AG08395 (cell line): ENCODE measurements around the gene PAF1.
"Not testable (repeated sequence)": the region's sequence is repeated elsewhere in the genome, so short reads cannot be mapped to it uniquely, and the experiment has no call there.

ENCODE experiments used
- DNase-seq: peaks from one replicate; pipeline ENCODE4 v3.0.0; 2012; ENCODE audit warnings: mixed read lengths, low spot score

Gene PAF1

GRCh38 chr19:39382991-39383828, 7.7 kb downstream of the PAF1 start:
- DNase-seq: no peak

- no peak for DNase-seq
Observed at GRCh38 chr19:39381910-39382611, 8.8 kb downstream of the PAF1 start.

DNA sequence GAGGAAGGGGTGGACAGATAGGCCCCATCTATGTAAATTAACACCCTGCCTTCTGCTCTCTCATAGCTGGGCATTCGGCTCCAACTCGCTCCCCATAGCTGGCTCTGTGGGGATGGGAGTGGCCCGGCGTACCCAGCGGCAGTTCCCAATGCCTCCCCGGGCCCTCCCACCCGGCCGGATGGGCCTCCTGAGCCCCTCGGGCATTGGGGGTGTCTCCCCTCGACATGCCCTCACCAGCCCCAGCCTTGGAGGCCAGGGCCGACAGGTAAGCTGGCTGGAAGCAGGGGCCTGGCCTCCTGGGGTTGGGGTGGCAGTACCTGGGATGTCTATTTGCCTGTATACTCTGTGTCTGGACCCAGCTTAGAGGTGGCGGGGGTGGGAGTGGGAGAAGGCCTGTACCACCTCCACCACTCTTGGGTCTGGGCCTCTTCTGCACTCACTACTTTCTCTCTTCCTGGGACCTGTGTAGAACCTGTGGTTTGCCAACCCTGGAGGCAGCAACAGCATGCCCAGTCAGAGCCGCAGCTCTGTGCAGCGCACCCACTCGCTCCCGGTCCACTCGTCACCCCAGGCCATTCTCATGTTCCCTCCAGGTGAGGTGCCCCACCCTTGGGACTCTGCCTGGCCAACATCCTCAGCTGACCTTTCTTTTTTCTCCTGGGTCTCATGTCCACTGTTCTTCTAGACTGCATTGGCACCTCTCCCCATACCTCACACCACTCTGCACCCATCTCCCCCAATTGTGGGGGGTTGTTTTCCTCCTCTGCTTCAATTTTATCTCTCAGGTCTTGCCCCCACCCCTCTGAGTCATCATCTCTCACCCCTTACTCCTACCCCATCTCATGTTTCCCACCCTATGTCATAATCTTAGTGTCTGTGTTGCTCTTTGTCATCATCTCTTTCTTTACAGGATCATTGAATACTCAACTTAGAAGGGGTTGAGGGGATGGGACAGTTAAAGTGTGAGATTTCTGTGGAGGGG, 10.1 kb downstream of the PAF1 start:
- no peak for DNase-seq

GRCh38 chr19:39379865-39380396, 11.0 kb downstream of the PAF1 start:
- no peak for DNase-seq

- DNase-seq: not testable (repeated sequence)
Observed at GRCh38 chr19:39379366-39379765, 11.5 kb downstream of the PAF1 start.

- no peak for DNase-seq
Observed at GRCh38 chr19:39377373-39378362, 13.2 kb downstream of the PAF1 start.

- DNase-seq: no peak
Observed at GRCh38 chr19:39375929-39376328, 15.0 kb downstream of the PAF1 start.

DNA sequence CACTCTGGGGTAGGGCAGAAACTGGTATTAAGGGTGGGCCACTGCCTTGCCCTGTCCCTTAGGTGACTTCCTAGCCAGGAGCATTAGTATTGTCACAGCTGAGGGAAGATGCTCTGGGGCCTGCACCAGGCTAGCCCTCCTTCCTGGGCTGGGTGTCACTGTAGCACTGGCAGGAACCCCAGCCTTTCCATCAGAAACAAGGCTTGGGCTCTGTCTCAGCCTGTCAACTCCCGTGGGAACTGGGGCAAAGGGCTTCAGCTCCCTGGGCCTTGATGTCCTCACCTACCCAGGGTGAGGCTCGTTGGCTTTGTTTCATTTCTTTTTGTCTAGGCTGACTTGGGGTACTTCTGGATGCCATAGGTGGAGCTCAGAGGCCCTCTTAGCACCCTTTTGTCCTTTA, 18.0 kb downstream of the PAF1 start:
- peak; percentile 26 for DNase-seq

GRCh38 chr19:39372047-39372802, 18.7 kb downstream of the PAF1 start:
- DNase-seq: peak; percentile 98

- no peak for DNase-seq
Observed at GRCh38 chr19:39370735-39371134, 20.2 kb downstream of the PAF1 start.

DNA sequence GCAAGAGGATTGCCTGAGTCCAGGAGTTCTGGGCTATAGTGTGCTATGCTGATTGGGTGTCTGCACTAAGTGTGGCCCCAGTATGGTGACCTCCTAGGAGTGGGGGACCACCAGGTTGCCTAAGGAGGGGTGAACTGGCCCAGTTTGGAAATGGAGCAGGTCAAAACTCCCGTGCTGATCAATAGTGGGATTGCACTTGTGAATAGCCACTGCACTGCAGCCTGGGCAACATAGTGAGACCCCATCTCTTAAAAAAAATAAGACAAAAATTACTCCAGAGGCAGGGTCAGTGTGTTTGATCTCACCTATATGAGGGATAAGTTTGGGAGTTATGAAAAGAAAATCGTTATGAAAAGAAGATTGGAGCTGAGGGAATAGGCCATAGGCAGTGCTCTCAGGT, 21.7 kb downstream of the PAF1 start:
- DNase-seq: no peak

GRCh38 chr19:39365531-39365930, 25.4 kb downstream of the PAF1 start:
- no peak for DNase-seq

DNA sequence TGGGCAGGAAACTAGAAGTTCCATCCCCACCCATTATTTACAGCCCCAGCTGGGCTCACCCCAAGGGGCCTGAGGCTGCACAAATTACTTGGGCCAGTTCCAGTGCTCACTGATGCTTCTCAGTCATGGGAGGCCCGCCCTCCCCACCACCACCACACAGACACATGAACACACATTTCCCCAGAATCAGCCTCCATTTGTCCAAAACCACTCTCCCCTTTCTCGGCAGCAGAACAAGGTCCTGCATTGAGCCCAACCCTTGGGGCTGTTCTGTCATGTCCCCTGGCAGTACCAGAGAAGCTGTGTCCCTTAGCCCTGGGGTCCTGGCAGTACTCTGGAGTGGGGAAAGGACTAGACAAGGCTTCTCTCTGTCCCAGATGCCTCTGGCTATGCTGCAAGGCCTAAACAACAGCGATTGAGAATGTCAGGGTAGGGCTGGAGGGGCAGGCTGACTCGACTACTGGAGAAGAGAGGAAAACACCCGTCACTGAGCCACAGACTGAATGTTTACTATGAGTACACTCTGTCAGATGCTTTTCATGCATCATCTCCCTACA, 26.9 kb downstream of the PAF1 start:
- peak; percentile 48 for DNase-seq

- peak; percentile 28 for DNase-seq
Observed at GRCh38 chr19:39362682-39363657, 27.9 kb downstream of the PAF1 start.

DNA sequence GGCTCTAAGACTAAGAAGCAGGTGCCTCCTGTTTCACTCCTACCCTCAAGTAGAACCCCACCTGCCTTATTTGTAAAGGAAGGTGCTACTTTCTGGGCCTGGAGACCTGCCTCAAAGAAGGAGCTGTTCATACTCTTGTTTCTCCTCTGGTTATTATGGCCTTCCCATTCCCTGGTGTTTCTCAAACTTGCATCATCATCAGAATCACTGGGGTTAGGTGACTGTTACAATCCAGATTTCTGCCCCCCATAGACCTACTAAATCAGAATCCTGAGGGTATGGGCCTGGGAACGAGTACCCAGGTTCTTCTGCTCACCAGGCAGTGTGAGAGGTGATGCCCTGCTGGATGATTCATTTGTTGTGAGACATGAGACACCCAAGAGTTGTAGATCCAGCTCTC, 30.3 kb downstream of the PAF1 start:
- no peak for DNase-seq

DNA sequence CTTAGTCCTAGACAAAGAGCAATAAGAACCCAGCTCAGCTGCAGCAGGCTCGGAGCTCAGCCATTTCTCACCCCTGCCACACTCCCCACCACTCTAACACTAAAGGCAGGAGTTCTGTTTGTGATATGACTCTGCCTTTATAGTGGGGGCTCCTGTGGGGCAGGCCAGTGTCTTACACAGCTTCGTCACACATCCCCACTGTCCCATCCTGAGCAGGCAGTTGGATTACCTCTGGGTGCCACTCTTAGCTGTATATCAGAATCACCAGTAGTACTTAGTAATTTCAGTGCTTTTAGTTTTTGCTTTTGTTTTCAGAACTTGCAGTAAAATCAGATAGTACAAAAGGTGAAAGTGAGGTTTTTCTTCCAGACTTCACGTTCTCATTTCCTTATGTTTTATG, 31.9 kb downstream of the PAF1 start:
- DNase-seq: no peak

DNA sequence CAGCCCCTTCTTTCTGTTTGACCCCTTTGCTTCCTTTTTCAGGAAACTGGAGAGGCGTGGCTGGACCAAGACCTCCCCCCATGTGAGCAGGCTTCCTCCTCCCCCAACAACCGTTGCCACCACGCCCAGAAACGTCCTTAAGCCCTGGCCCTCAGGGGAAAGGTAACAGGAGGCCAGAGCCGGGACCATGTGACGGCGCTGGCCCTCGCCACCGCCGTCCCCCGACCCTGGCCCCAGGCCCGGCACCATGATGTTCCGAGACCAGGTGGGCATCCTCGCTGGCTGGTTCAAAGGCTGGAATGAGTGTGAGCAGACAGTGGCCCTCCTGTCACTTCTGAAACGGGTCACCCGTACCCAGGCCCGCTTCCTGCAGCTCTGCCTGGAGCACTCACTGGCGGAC, 34.3 kb downstream of the PAF1 start:
- DNase-seq: no peak

DNA sequence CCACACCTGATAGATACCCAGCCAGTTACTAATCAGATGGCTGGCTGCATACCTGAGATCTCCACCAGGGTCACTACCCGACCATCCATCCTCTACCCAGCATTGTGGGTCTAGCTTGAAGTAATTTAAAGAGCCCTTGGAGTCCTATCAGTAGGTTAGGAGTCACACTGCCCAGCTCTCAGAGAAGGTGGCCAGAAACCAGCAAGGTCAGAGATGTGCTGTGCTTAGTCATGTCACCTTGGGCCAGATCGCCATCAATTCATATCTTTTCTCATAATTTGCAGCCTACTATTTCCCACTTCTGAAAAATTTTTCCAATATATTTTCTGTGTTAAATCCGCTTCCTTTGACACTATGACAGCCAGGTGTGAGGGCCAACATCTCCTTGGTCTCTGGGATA, 34.8 kb downstream of the PAF1 start:
- DNase-seq: no peak
